ENCODE measurements around the gene NXPH4.

NXPH4 gene

GRCh38 chr12:57225680-57226210 is 9.2 kb downstream of the NXPH4 start:
- no peak overlapping the region for H3K4me3 ChIP-seq (ENCODE audit: low read length)
- DNase-seq (ENCODE audit: low read depth, low spot score) = no peak

GRCh38 chr12:57226588-57227314 is 10.2 kb downstream of the NXPH4 start:
- no peak overlapping the region for H3K4me3 ChIP-seq (ENCODE audit: low read length)
- DNase-seq (ENCODE audit: low read depth, low spot score) = no peak

- H3K4me3 ChIP-seq (ENCODE audit: low read length) = no peak overlapping the region
Measured at GRCh38 chr12:57227315-57228115, 10.9 kb downstream of the NXPH4 start.

GRCh38 chr12:57229046-57229633 is 12.5 kb downstream of the NXPH4 start:
- H3K4me3 ChIP-seq (ENCODE audit: low read length) = peak overlapping the region; percentile 80
- DNase-seq (ENCODE audit: low read depth, low spot score) = peak; percentile 77

More at GRCh38 chr12:57227315-57228115, 10.9 kb downstream of the NXPH4 start:
- no peak for DNase-seq (ENCODE audit: low read depth, low spot score)

DNA sequence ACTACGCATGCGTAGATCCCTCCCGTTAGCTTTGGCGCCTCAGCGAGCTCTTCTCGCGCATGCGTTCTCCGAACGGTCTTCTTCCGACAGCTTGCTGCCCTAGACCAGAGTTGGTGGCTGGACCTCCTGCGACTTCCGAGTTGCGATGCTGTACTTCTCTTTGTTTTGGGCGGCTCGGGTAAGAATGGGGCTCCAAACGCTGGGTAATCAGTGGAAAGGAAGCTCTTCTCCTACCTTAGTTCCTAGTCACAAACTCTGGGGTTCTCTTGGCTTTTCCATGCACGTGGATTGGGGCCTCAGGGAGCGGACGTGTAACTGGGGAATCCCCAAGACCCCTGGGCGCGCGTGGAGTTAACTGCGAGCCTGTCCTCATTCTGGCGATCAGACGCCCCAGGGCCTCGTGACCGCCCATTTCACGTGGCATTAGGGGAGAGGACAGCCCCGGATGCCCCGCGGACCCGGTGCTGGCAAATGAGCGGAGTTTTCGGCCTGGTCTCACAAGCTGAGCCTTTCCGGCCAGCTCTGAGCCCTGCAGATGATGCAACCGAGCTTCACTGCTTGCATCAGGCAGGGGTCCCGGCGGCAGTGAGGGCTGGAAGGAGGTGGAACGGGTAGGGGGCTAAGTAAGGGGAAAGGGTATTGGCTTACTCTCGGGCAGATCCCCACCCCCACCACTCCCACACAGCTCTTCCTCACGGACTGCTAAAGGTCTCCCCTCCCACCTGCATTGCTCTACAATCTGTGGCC is 13.2 kb downstream of the NXPH4 start, which contains the start of gene SHMT2:
Gene SHMT2, plus strand, starts transcription at position 78 of the 747 bp plus-strand sequence. Its CDS starts 68 bp downstream, at position 146.
- H3K4me3 ChIP-seq (ENCODE audit: low read length) = peak within 1 kb of the TSS; percentile 80

DNA sequence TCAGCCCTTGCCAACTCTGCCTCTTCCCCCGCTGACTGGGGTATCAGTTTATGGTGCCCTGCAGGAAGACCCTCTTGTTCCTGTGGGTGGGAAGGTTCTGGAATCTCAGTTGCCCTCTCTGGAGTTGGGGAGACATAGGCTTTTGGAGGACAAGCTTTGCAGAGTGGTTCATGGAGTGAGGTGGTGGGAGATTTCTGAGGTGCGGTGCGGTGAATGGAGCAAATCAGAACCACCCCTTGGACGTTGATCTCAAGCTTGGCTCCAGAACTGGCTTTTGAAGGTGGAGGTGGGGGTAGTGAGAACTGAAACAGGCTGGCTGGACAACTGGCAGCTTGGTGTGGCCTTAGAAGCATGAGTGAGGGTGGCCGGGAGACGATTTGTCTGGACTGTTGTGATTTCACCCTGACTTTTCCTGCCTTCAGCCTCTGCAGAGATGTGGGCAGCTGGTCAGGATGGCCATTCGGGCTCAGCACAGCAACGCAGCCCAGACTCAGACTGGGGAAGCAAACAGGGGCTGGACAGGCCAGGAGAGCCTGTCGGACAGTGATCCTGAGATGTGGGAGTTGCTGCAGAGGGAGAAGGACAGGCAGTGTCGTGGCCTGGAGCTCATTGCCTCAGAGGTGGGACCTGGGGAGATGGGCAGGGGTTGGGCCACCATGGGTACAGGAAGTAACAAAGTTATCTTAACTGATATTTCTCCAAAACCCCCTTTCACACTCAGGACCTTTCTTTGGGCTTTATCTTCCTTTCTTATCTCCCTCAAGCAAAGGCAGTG is 14.0 kb downstream of the NXPH4 start:
- H3K4me3 ChIP-seq (ENCODE audit: low read length) = peak overlapping the region; percentile 80
- no peak for DNase-seq (ENCODE audit: low read depth, low spot score)

More for the DNA sequence above, 13.2 kb downstream of the NXPH4 start, which contains the start of gene SHMT2:
- DNase-seq (ENCODE audit: low read depth, low spot score) = peak; percentile 94

DNA sequence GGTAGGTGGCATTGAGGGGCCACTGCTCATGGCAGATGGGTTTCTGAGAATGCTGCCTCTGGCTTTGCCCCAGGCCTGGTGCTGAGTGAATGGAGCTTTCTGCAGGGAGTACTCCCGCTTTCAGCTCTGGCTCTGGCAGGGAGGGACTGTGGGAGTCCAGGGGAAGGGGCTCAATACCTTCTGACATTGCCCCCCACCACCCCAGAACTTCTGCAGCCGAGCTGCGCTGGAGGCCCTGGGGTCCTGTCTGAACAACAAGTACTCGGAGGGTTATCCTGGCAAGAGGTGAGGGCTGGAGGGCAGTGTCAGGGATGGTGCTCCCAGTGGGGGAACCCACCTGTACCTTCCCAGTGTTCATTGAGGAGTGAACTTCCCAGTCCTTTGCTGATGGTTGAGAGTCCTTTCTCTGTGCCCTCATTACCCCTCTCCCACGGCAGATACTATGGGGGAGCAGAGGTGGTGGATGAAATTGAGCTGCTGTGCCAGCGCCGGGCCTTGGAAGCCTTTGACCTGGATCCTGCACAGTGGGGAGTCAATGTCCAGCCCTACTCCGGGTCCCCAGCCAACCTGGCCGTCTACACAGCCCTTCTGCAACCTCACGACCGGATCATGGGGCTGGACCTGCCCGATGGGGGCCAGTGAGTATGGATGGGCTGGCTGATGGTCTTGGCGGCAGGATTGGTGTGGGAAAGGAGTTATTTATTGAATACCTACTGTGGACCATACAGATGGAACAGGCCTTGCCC is 14.9 kb downstream of the NXPH4 start:
- H3K4me3 ChIP-seq (ENCODE audit: low read length) = peak overlapping the region; percentile 80; the same call in 1 of the 2 replicates
- no peak for DNase-seq (ENCODE audit: low read depth, low spot score)

DNA sequence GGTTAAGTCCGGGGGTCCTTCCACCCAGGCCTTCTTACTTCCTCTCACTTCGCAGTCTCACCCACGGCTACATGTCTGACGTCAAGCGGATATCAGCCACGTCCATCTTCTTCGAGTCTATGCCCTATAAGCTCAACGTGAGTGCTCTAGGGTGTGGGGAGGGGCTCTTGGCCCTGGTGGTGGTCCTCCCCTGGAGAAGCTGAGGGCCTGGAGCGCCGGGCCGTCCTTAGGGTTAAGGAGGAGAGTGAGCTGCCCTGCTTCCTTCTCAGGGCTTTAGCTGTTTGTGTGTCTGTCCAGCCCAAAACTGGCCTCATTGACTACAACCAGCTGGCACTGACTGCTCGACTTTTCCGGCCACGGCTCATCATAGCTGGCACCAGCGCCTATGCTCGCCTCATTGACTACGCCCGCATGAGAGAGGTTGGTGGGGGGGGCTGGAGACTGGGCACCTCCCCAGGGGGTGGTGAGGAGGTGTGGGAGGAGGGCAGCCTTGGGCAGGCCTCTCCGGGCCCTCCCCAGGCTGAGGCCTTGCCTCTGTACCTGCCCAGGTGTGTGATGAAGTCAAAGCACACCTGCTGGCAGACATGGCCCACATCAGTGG is 15.7 kb downstream of the NXPH4 start:
- no peak for DNase-seq (ENCODE audit: low read depth, low spot score)
- no peak overlapping the region for H3K4me3 ChIP-seq (ENCODE audit: low read length)

- no peak overlapping the region for H3K4me3 ChIP-seq (ENCODE audit: low read length)
- no peak for DNase-seq (ENCODE audit: low read depth, low spot score)
Measured at GRCh38 chr12:57233357-57234232, 17.0 kb downstream of the NXPH4 start.

DNA sequence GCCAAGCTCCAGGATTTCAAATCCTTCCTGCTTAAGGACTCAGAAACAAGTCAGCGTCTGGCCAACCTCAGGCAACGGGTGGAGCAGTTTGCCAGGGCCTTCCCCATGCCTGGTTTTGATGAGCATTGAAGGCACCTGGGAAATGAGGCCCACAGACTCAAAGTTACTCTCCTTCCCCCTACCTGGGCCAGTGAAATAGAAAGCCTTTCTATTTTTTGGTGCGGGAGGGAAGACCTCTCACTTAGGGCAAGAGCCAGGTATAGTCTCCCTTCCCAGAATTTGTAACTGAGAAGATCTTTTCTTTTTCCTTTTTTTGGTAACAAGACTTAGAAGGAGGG is 17.6 kb downstream of the NXPH4 start:
- DNase-seq (ENCODE audit: low read depth, low spot score) = no peak
- H3K4me3 ChIP-seq (ENCODE audit: low read length) = no peak overlapping the region

DNA sequence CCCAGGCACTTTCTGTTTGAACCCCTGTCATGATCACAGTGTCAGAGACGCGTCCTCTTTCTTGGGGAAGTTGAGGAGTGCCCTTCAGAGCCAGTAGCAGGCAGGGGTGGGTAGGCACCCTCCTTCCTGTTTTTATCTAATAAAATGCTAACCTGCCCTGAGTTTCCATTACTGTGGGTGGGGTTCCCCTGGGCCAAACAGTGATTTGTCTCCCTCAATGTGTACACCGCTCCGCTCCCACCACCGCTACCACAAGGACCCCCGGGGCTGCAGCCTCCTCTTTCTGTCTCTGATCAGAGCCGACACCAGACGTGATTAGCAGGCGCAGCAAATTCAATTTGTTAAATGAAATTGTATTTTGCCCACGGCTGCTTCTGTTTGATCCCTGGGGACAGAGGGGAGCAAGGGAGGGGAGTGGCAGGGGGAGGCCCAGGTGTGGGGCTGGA is 18.0 kb downstream of the NXPH4 start:
- no peak overlapping the region for H3K4me3 ChIP-seq (ENCODE audit: low read length)
- no peak for DNase-seq (ENCODE audit: low read depth, low spot score)

DNA sequence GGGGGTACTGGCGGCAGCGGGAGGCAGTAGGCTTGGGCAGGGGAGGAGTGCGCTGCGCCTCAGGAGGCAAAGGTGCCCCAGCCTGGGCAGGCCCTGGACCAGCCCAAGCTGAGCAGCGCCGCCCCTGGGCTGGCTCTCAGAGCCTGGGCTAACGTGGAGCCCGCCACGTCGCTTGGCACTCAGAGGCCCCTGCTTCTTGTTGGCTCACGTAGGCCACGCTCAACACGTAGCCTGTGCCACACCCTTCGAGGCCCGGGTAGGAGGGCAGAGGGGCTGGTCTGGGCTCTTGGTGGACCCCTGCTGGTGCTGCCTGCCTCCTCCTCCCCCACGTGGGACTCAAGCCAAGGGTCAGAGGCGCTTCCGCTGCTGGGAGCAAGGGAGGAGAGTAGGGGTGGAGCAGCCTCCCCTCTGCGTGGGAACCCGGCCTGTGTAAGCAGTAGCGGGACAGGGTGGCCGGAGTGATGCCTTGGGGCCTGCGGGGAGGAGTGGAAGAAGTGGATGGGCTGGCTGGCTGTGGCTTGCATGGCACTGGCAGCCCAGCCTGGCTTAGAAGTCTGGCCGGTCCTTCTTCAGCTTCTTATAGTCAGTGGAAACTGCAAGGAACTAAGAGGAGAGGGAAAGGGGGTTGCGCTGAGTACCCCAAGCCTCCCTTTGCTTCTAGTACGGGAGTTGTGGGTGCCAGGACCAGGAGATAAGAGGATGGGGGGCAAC is 18.6 kb downstream of the NXPH4 start:
- H3K4me3 ChIP-seq (ENCODE audit: low read length) = no peak overlapping the region
- no peak for DNase-seq (ENCODE audit: low read depth, low spot score)

DNA sequence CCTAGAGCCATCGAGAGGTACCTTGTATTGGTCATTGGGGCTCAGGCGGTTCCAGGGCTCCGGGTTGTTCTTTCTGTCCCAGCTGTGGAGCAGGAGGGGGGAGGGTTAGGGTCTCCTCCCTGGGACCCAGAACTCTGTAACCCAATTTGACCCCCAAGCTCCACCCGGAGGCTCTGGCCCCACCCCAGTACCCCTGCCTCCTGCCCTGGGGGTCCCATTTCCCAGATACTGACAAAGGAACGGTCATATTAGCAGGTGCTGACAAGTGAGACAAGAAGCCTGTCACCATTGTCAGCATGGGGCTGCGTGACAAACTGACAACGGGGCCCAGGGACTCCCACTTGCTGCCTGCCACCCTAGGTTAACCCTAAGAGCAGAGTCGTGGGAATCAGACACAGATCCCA is 19.1 kb downstream of the NXPH4 start:
- no peak overlapping the region for H3K4me3 ChIP-seq (ENCODE audit: low read length)
- DNase-seq (ENCODE audit: low read depth, low spot score) = no peak

- no peak for DNase-seq (ENCODE audit: low read depth, low spot score)
Measured at GRCh38 chr12:57236201-57236924, 19.8 kb downstream of the NXPH4 start.

DNA sequence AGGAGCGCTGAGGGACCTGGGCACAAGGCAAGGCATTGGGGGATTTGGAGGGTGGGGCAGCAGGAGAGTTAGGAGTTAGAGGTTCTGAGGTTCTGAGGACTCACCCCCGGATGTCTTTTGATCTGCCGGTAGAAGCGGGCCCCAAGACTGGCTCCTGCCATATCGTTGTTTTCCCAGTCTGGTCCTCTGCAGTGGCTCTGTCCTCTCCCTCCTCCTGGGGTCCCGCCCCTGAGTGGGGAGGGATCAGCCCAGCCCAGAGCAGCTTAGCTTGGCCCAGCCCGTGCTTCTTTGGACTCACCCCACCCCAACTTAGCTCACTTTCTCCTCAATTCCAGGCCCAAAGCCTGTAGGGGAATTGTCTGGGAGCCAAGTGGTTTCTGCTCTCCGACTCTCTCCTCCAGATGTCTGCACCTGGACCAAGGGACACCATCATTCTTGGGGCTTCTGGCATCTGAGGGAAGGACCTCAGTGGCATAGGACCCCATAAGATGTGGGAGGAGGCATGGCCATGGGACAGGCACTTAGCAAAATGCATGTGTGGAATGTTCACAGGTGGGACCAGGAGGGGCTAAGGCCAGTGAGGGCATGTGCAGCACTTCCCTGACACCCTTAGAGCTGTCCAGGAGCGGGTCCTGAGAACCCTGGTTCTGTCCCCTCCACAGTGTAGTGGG is 20.5 kb downstream of the NXPH4 start:
- DNase-seq (ENCODE audit: low read depth, low spot score) = no peak
- no peak overlapping the region for H3K4me3 ChIP-seq (ENCODE audit: low read length)

More at GRCh38 chr12:57236201-57236924, 19.8 kb downstream of the NXPH4 start:
- H3K4me3 ChIP-seq (ENCODE audit: low read length) = no peak overlapping the region
